ENCODE results near the gene LEF1. TPM values are rescaled to one million over a fixed set of nuclear protein-coding genes. Genes with fewer than 3 reads are reported as not detected.

LEF1 gene
- total RNA-seq, 2 experiments from 2014 or later = 29.4 to 30.6 TPM

Other genes starting within 250 kb of the LEF1 start
- gene CYP2U1, start 237.4 kb downstream of the LEF1 start, total RNA-seq = 1 to 10 TPM; 2.1 to 3.7 TPM
- 10 to 100 TPM; 47.3 to 51.1 TPM for gene HADH, start 179.0 kb downstream of the LEF1 start, total RNA-seq

All from activated CD8-positive, alpha-beta memory T cell treated with anti-CD3 and anti-CD28 coated beads, Interleukin-2, amount 10 ng/mL, durations not matched to agents 7 days and 5 days (primary cell).